Measurements from ENCODE around the gene PCID2.

DNA sequence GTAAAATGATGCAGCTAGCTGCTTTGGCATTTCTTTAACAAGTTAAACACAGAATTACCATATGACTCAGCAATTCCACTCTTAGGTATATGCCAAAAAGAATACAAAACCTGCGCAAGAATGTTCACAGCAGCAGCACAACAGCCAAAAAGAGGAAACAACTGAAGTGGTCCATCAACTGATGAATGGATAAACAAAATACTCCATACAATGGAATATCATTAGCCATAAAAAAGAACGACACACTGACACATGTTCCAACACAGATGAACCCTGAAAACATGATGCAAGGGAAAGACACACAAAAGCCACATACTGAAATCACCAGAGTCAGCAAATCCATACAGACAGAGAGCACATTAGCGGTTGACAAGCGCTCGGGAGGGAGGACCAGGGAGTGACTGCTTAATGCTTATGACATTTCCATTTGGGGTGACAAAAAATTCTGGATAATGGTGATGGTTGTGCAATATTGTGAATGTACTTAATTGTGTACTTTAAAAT is 3.0 kb downstream of the PCID2 start:
- TF ChIP-seq, protein P1, sequence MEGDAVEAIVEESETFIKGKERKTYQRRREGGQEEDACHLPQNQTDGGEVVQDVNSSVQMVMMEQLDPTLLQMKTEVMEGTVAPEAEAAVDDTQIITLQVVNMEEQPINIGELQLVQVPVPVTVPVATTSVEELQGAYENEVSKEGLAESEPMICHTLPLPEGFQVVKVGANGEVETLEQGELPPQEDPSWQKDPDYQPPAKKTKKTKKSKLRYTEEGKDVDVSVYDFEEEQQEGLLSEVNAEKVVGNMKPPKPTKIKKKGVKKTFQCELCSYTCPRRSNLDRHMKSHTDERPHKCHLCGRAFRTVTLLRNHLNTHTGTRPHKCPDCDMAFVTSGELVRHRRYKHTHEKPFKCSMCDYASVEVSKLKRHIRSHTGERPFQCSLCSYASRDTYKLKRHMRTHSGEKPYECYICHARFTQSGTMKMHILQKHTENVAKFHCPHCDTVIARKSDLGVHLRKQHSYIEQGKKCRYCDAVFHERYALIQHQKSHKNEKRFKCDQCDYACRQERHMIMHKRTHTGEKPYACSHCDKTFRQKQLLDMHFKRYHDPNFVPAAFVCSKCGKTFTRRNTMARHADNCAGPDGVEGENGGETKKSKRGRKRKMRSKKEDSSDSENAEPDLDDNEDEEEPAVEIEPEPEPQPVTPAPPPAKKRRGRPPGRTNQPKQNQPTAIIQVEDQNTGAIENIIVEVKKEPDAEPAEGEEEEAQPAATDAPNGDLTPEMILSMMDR (conservative IDR thresholded peaks at IDR 0.05): no peak
- TF ChIP-seq ZFX (IDR thresholded peaks at IDR 0.05): no peak
